ENCODE data around the gene PCP4L1. TPM values are rescaled to one million over a fixed set of nuclear protein-coding genes. Genes with fewer than 3 reads are reported as not detected.
"Not testable (repeated sequence)": the region's sequence is repeated elsewhere in the genome, so short reads cannot be mapped to it uniquely, and the experiment has no call there.

PCP4L1 gene
- total and polyA plus RNA-seq, 2 donors (not counting 1 experiment from before 2014, with no cell fraction given): not detected

DNA sequence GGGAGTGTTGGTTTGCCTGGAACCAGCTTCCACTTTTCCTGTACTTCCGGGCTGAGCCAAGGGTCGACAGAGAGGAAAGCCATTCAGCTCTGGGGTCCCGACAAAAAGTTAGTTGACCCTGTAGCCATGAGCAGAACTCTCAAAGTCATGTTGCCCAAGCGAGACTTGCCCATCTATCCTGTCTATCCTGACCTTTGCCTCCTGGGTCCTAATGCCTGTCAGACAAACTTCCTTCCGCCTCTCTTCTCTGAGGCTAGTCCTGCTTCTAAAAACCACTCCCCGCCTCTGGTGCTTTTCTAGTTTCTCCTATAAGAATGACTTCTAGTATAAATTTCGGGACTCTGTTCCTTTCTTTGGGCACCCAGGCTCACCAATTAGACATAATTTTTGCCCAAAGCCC is 7.7 kb upstream of the PCP4L1 start:
- peaks cover 16% of the 10 kb centered on the region for H3K27me3 Mint-ChIP-seq
- Histone ChIP-seq H3K4me1 (ENCODE audit: control insufficient read depth in 2 of 2, insufficient read depth in 2 of 2, low read length in 2 of 2) (no peaks in the 10 kb centered on the region), H2AFZ (ENCODE audit: insufficient read depth, low read depth, low read length, poor library complexity, severe bottlenecking) (no peak overlapping the region), H3K9ac (ENCODE audit: low read length) (no peak overlapping the region), H3K27me3 (replicated peaks in 1 of 4; ENCODE audit: control extremely low read depth in 1 of 4, control insufficient read depth in 3 of 4, insufficient read depth in 4 of 4, low read length in 3 of 4) (peaks cover 0 to 12% (median 0%) of the 10 kb centered on the region in 4 experiments), H3K79me2 (ENCODE audit: control insufficient read depth, insufficient read depth, low read length) (no peaks in the 10 kb centered on the region), H3K4me2 (replicated peaks; ENCODE audit: low read depth, low read length, poor library complexity, severe bottlenecking) (no peak overlapping the region), H3K27ac (ENCODE audit: low read length in 2 of 2) (no peak overlapping the region), H4K20me1 (ENCODE audit: control insufficient read depth, insufficient read depth, low read length, poor library complexity, severe bottlenecking) (no peaks in the 10 kb centered on the region), H3K4me3 (ENCODE audit: control extremely low read depth in 1 of 5, extremely low read depth in 1 of 5, insufficient read depth in 1 of 5, low read depth in 2 of 5, low read length in 4 of 5) (no peak overlapping the region), H3K9me3 (ENCODE audit: control extremely low read depth in 1 of 3, control insufficient read depth in 2 of 3, insufficient read depth in 1 of 3, low read length in 2 of 3) (no peaks in the 10 kb centered on the region), H3K36me3 (replicated peaks in 1 of 2; ENCODE audit: control extremely low read depth in 1 of 2, control insufficient read depth in 1 of 2, extremely low read depth in 1 of 2, insufficient read depth in 2 of 2, low read length in 1 of 2) (no peaks in the 10 kb centered on the region)
- H3K4me1 Mint-ChIP-seq: no peaks in the 10 kb centered on the region
- H3K9me3 Mint-ChIP-seq (ENCODE audit: insufficient read depth): no peaks in the 10 kb centered on the region
- H3K27ac Mint-ChIP-seq: no peak overlapping the region
- ATAC-seq (ENCODE audit: low read depth) (no peak), DNase-seq (no peak)
- ChIA-PET POLR2A (no interaction called here), CTCF (no interaction called here)
- WGBS (ENCODE audit: insufficient coverage): 88% methylated on average over 5 of the region's 7 CpGs
- intact Hi-C loops (cut with micrococcal nuclease): no loop called here
- no peak overlapping the region for H3K4me3 Mint-ChIP-seq
- TF ChIP-seq EZH2 (IDR thresholded peaks at IDR 0.05; ENCODE audit: borderline replicate concordance, insufficient read depth, low read depth, low read length, poor library complexity, severe bottlenecking): no peak
- TF ChIP-seq, protein P1, sequence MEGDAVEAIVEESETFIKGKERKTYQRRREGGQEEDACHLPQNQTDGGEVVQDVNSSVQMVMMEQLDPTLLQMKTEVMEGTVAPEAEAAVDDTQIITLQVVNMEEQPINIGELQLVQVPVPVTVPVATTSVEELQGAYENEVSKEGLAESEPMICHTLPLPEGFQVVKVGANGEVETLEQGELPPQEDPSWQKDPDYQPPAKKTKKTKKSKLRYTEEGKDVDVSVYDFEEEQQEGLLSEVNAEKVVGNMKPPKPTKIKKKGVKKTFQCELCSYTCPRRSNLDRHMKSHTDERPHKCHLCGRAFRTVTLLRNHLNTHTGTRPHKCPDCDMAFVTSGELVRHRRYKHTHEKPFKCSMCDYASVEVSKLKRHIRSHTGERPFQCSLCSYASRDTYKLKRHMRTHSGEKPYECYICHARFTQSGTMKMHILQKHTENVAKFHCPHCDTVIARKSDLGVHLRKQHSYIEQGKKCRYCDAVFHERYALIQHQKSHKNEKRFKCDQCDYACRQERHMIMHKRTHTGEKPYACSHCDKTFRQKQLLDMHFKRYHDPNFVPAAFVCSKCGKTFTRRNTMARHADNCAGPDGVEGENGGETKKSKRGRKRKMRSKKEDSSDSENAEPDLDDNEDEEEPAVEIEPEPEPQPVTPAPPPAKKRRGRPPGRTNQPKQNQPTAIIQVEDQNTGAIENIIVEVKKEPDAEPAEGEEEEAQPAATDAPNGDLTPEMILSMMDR (IDR thresholded peaks at IDR 0.05): no peak

DNA sequence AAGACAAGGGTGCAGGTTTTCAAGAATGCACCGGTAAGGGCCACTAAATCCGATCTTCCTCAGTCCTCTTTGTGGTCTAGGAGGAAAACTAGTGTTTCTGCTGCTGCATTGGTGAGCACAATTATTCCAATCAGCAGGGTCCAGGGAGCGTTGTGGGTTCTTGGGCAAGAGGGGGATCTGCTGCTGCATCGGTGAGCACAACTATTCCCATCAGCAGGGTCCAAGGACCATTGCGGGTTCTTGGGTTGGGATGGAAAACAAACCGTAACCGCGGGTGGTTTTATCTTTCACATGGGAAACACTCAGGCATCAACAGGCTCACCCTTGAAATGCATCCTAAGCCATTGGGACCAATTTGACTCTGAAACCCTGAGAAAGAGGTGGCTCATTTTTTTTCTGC is 7.0 kb upstream of the PCP4L1 start:
- Histone ChIP-seq H3K4me3 (ENCODE audit: control extremely low read depth in 1 of 5, extremely low read depth in 1 of 5, insufficient read depth in 1 of 5, low read depth in 2 of 5, low read length in 4 of 5) (no peak overlapping the region), H4K20me1 (ENCODE audit: control insufficient read depth, insufficient read depth, low read length, poor library complexity, severe bottlenecking) (no peaks in the 10 kb centered on the region), H3K4me2 (replicated peaks; ENCODE audit: low read depth, low read length, poor library complexity, severe bottlenecking) (no peak overlapping the region), H3K9ac (ENCODE audit: low read length) (no peak overlapping the region), H3K27me3 (replicated peaks in 1 of 4; ENCODE audit: control extremely low read depth in 1 of 4, control insufficient read depth in 3 of 4, insufficient read depth in 4 of 4, low read length in 3 of 4) (peaks cover 0 to 12% (median 0%) of the 10 kb centered on the region in 4 experiments), H3K4me1 (ENCODE audit: control insufficient read depth in 2 of 2, insufficient read depth in 2 of 2, low read length in 2 of 2) (no peaks in the 10 kb centered on the region), H3K36me3 (replicated peaks in 1 of 2; ENCODE audit: control extremely low read depth in 1 of 2, control insufficient read depth in 1 of 2, extremely low read depth in 1 of 2, insufficient read depth in 2 of 2, low read length in 1 of 2) (no peaks in the 10 kb centered on the region), H3K79me2 (ENCODE audit: control insufficient read depth, insufficient read depth, low read length) (no peaks in the 10 kb centered on the region), H3K9me3 (ENCODE audit: control extremely low read depth in 1 of 3, control insufficient read depth in 2 of 3, insufficient read depth in 1 of 3, low read length in 2 of 3) (peaks cover 0 to under 1% (median 0%) of the 10 kb centered on the region in 3 donors), H2AFZ (ENCODE audit: insufficient read depth, low read depth, low read length, poor library complexity, severe bottlenecking) (no peak overlapping the region), H3K27ac (ENCODE audit: low read length in 2 of 2) (no peak overlapping the region)
- DNase-seq: no peak
- ChIA-PET CTCF (no interaction called here), POLR2A (no interaction called here)
- no peak overlapping the region for H3K27ac Mint-ChIP-seq
- H3K4me3 Mint-ChIP-seq: no peak overlapping the region
- intact Hi-C loops (cut with micrococcal nuclease): no loop called here
- WGBS (ENCODE audit: insufficient coverage): 96% methylated on average over 5 of the region's 8 CpGs
- peaks cover 23% of the 10 kb centered on the region for H3K27me3 Mint-ChIP-seq
- peaks cover under 1% of the 10 kb centered on the region for H3K9me3 Mint-ChIP-seq (ENCODE audit: insufficient read depth)
- no peak for ATAC-seq (ENCODE audit: low read depth)
- TF ChIP-seq EZH2 (IDR thresholded peaks at IDR 0.05; ENCODE audit: borderline replicate concordance, insufficient read depth, low read depth, low read length, poor library complexity, severe bottlenecking): no peak
- TF ChIP-seq, protein P1 (IDR thresholded peaks at IDR 0.05): no peak
- no peaks in the 10 kb centered on the region for H3K4me1 Mint-ChIP-seq

DNA sequence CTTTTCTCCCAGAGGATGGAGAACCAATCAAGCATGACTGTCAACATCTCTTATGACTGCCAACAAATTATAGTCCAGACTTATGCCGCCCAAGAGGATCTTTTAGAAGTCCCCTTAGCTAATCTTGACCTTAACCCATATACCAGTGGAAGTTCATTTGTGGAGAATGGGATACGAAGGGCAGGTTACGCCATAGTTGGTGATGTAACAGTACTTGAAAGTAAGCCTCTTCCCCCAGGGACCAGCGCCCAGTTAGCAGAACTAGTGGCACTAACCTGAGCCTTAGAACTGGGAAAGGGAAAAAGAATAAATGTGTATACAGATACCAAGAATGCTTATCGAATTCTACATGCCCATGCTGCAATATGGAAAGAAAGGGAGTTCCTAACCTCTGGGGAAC is 3.2 kb upstream of the PCP4L1 start:
- H4K20me1 ChIP-seq (ENCODE audit: control insufficient read depth, insufficient read depth, low read length, poor library complexity, severe bottlenecking); ATAC-seq (ENCODE audit: low read depth); DNase-seq; H3K27ac ChIP-seq (ENCODE audit: low read length in 2 of 2); H3K27ac Mint-ChIP-seq; H3K79me2 ChIP-seq (ENCODE audit: control insufficient read depth, insufficient read depth, low read length); H3K9me3 Mint-ChIP-seq (ENCODE audit: insufficient read depth); H3K4me3 ChIP-seq (ENCODE audit: control extremely low read depth in 1 of 5, extremely low read depth in 1 of 5, insufficient read depth in 1 of 5, low read depth in 2 of 5, low read length in 4 of 5); H3K4me3 Mint-ChIP-seq; CTCF ChIA-PET; H3K9ac ChIP-seq (ENCODE audit: low read length); POLR2A ChIA-PET; intact Hi-C loops (cut with micrococcal nuclease); H3K36me3 ChIP-seq (replicated peaks in 1 of 2; ENCODE audit: control extremely low read depth in 1 of 2, control insufficient read depth in 1 of 2, extremely low read depth in 1 of 2, insufficient read depth in 2 of 2, low read length in 1 of 2); H3K4me2 ChIP-seq (replicated peaks; ENCODE audit: low read depth, low read length, poor library complexity, severe bottlenecking); H2AFZ ChIP-seq (ENCODE audit: insufficient read depth, low read depth, low read length, poor library complexity, severe bottlenecking): not testable (repeated sequence)
- H3K9me3 ChIP-seq (ENCODE audit: control extremely low read depth in 1 of 3, control insufficient read depth in 2 of 3, insufficient read depth in 1 of 3, low read length in 2 of 3): peaks cover 0 to 26% (median 15%) of the 10 kb centered on the region in 3 donors
- WGBS (ENCODE audit: insufficient coverage): no CpG with 5 or more reads among the region's 5 CpGs
- peaks cover 11 to 14% of the 10 kb centered on the region in 2 donors for H3K4me1 ChIP-seq (ENCODE audit: control insufficient read depth in 2 of 2, insufficient read depth in 2 of 2, low read length in 2 of 2)
- H3K27me3 Mint-ChIP-seq: peaks cover 56% of the 10 kb centered on the region
- H3K4me1 Mint-ChIP-seq: peaks cover 19% of the 10 kb centered on the region
- H3K27me3 ChIP-seq (replicated peaks in 1 of 4; ENCODE audit: control extremely low read depth in 1 of 4, control insufficient read depth in 3 of 4, insufficient read depth in 4 of 4, low read length in 3 of 4): peaks cover 0 to 43% (median 23%) of the 10 kb centered on the region in 4 experiments

Data from B cell (primary cell).